Adrenal gland (tissue), 5 donors: ENCODE data around the gene MAST4.

Experiments used
- CTCF ChIP-seq, 6 experiments: fragments of 450-650 bp in 4 of 6; fragments of 200-600 bp in 2 of 6; sonication (generic) in 1 of 6; IDR thresholded peaks; 1 replicate in 5 of 6; 2 replicates in 1 of 6; pipeline versions ENCODE4 v1.5.1 to v1.8.0; 2016 to 2021; ENCODE audit warnings: antibody characterized with exemption in 6 of 6, mild to moderate bottlenecking in 2 of 6, moderate library complexity in 1 of 6
- POLR2A ChIP-seq, 2 donors: fragments of 450-650 bp; IDR thresholded peaks; one replicate each; pipeline ENCODE4 v1.6.1; 2017; ENCODE audit warnings: antibody characterized with exemption in 2 of 2, mild to moderate bottlenecking in 2 of 2, moderate library complexity in 1 of 2
- donor health status: DM: no; HTN: no; CAD: no.

DNA sequence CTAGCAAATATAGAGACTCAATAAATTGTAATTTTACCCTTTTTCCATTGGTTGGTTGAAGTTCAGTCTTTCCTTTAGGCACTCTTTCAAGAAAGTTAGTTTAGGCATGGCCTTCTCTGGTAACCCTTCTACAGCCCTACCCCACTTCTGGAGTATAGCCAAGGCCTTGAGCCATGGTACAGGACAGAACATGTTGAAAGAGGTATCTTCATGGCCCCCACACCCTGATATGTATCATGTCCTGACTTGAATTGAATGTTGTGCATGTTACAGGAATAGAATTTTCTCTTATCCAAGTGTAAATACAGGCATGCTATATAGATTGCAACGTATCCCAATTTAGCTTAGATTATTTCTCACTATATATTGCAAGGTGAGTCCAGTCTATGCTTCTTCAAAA lies 424.8 kb downstream of the MAST4 start:
- no peak for TF ChIP-seq POLR2A (IDR thresholded peaks at IDR 0.05)
- TF ChIP-seq CTCF (IDR thresholded peaks at IDR 0.05), result no peak
